ENCODE data around the gene GNPTAB. TPM values are rescaled to one million over a fixed set of nuclear protein-coding genes. Genes with fewer than 3 reads are reported as not detected.
A peak's percentile ranks its signal among the peaks of the same experiment; 100 is the strongest.
"Not testable (repeated sequence)": the region's sequence is repeated elsewhere in the genome, so short reads cannot be mapped to it uniquely, and the experiment has no call there.

Gene GNPTAB
- total RNA-seq, 3 donors from 2014 or later (not counting 1 experiment from before 2014, with no cell fraction given): 260 to 285 (median 262) TPM

GRCh38 chr12:101813117-101813516 is 17.6 kb downstream of the GNPTAB start:
- TF ChIP-seq CTCF (IDR thresholded peaks at IDR 0.05): no peak
- intact Hi-C loops (cut with micrococcal nuclease): no loop called here
- Mint-ChIP-seq H3K4me3 (no peak overlapping the region), H3K27ac (peak overlapping the region; percentile 31 to 35), H3K9me3 (peaks cover 2 to 3% of the 10 kb centered on the region in 2 donors), H3K27me3 (ENCODE audit: low read depth in 2 of 2) (no peaks in the 10 kb centered on the region), H3K36me3 (no peaks in the 10 kb centered on the region), H3K4me1 (peaks cover 64 to 66% of the 10 kb centered on the region in 2 donors)
- Histone ChIP-seq H3K27me3 (ENCODE audit: control insufficient read depth, insufficient read depth, low read length) (no peaks in the 10 kb centered on the region), H3K9me3 (ENCODE audit: control insufficient read depth, insufficient read depth, low read length) (no peaks in the 10 kb centered on the region), H3K4me3 (ENCODE audit: low read length) (no peak overlapping the region), H3K4me1 (ENCODE audit: control insufficient read depth, insufficient read depth, low read length) (peaks cover 28% of the 10 kb centered on the region), H3K27ac (ENCODE audit: low read length) (no peak overlapping the region), H3K36me3 (ENCODE audit: control insufficient read depth, insufficient read depth, low read length) (no peaks in the 10 kb centered on the region)
- no CpG with 5 or more reads among the region's 2 CpGs for WGBS (ENCODE audit: insufficient coverage)
- no peak for ATAC-seq
- DNase-seq: no peak

GRCh38 chr12:101812716-101813115 is 18.0 kb downstream of the GNPTAB start:
- peaks cover 64 to 66% of the 10 kb centered on the region in 2 donors for H3K4me1 Mint-ChIP-seq
- ATAC-seq: peak in 1 of 3 donors; percentile 23
- 100% methylated on average over 1 of the region's 1 CpG for WGBS (ENCODE audit: insufficient coverage)

GRCh38 chr12:101811342-101811741 is 19.4 kb downstream of the GNPTAB start:
- H3K27ac ChIP-seq (ENCODE audit: low read length); H3K27me3 ChIP-seq (ENCODE audit: control insufficient read depth, insufficient read depth, low read length); H3K27me3 Mint-ChIP-seq (ENCODE audit: low read depth in 2 of 2); H3K36me3 ChIP-seq (ENCODE audit: control insufficient read depth, insufficient read depth, low read length); H3K36me3 Mint-ChIP-seq; intact Hi-C loops (cut with micrococcal nuclease); H3K9me3 ChIP-seq (ENCODE audit: control insufficient read depth, insufficient read depth, low read length); DNase-seq; H3K4me3 ChIP-seq (ENCODE audit: low read length); H3K9me3 Mint-ChIP-seq: not testable (repeated sequence)
- H3K27ac Mint-ChIP-seq: peak overlapping the region; percentile 86 to 88
- peaks cover 28% of the 10 kb centered on the region for H3K4me1 ChIP-seq (ENCODE audit: control insufficient read depth, insufficient read depth, low read length)
- H3K4me1 Mint-ChIP-seq: peaks cover 70 to 72% of the 10 kb centered on the region in 2 donors
- WGBS (ENCODE audit: insufficient coverage): 58% methylated on average over 4 of the region's 6 CpGs
- peak; percentile 39 to 64 (median 50) for ATAC-seq
- peak overlapping the region; percentile 79 for H3K4me3 Mint-ChIP-seq

More at GRCh38 chr12:101812716-101813115, 18.0 kb downstream of the GNPTAB start:
- H3K4me3 ChIP-seq (ENCODE audit: low read length); H3K36me3 Mint-ChIP-seq; H3K9me3 Mint-ChIP-seq; H3K27ac ChIP-seq (ENCODE audit: low read length); H3K36me3 ChIP-seq (ENCODE audit: control insufficient read depth, insufficient read depth, low read length); H3K27me3 ChIP-seq (ENCODE audit: control insufficient read depth, insufficient read depth, low read length); DNase-seq; H3K4me3 Mint-ChIP-seq; intact Hi-C loops (cut with micrococcal nuclease); H3K9me3 ChIP-seq (ENCODE audit: control insufficient read depth, insufficient read depth, low read length); H3K27me3 Mint-ChIP-seq (ENCODE audit: low read depth in 2 of 2): not testable (repeated sequence)
- H3K4me1 ChIP-seq (ENCODE audit: control insufficient read depth, insufficient read depth, low read length): peaks cover 28% of the 10 kb centered on the region
- peak overlapping the region; percentile 86 to 88 for H3K27ac Mint-ChIP-seq

- Histone ChIP-seq H3K4me3 (ENCODE audit: low read length) (no peak overlapping the region), H3K4me1 (ENCODE audit: control insufficient read depth, insufficient read depth, low read length) (peaks cover 27% of the 10 kb centered on the region), H3K27ac (ENCODE audit: low read length) (no peak overlapping the region), H3K9me3 (ENCODE audit: control insufficient read depth, insufficient read depth, low read length) (no peaks in the 10 kb centered on the region), H3K27me3 (ENCODE audit: control insufficient read depth, insufficient read depth, low read length) (no peaks in the 10 kb centered on the region), H3K36me3 (ENCODE audit: control insufficient read depth, insufficient read depth, low read length) (no peaks in the 10 kb centered on the region)
- DNase-seq: no peak
- ATAC-seq: no peak
- Mint-ChIP-seq H3K36me3 (no peaks in the 10 kb centered on the region), H3K27ac (peak overlapping the region; percentile 86 to 88), H3K4me3 (no peak overlapping the region), H3K27me3 (ENCODE audit: low read depth in 2 of 2) (no peaks in the 10 kb centered on the region), H3K4me1 (peaks cover 68% of the 10 kb centered on the region in 2 donors), H3K9me3 (peaks cover 2 to 3% of the 10 kb centered on the region in 2 donors)
- 86% methylated on average over 2 of the region's 2 CpGs for WGBS (ENCODE audit: insufficient coverage)
- no peak for TF ChIP-seq CTCF (IDR thresholded peaks at IDR 0.05)
- intact Hi-C loops (cut with micrococcal nuclease): no loop called here
These were observed 21.6 kb downstream of the GNPTAB start for GRCh38 chr12:101809208-101809607.
